Measurements from ENCODE around the gene MAFG. TPM values are rescaled to one million over a fixed set of nuclear protein-coding genes. Genes with fewer than 3 reads are reported as not detected.

MAFG gene
- total and polyA plus RNA-seq, 9 donors, result 8.2 to 18.1 (median 16.6) TPM

GRCh38 chr17:81907219-81908145 is 20.1 kb downstream of the MAFG start:
- no peak overlapping the region for H3K27ac ChIP-seq (ENCODE audit: low read length)
- H3K4me3 ChIP-seq (ENCODE audit: low read length), result no peak overlapping the region
- no peak for DNase-seq
- peaks cover 17% of the 10 kb centered on the region for H3K4me1 ChIP-seq (ENCODE audit: control insufficient read depth, insufficient read depth, low read length)
- H3K27me3 ChIP-seq (ENCODE audit: control insufficient read depth, insufficient read depth, low read length), result peaks cover 7% of the 10 kb centered on the region
- 91% methylated on average over 19 of the region's 26 CpGs for WGBS (ENCODE audit: insufficient coverage)
- no peaks in the 10 kb centered on the region for H3K9me3 ChIP-seq (replicated peaks; ENCODE audit: control insufficient read depth, low read depth, low read length)
- peaks cover 50% of the 10 kb centered on the region for H3K36me3 ChIP-seq (ENCODE audit: control insufficient read depth, insufficient read depth, low read length)

GRCh38 chr17:81906476-81907218 is 20.9 kb downstream of the MAFG start:
- 89% methylated on average over 7 of the region's 15 CpGs for WGBS (ENCODE audit: insufficient coverage)
- peaks cover 44% of the 10 kb centered on the region for H3K36me3 ChIP-seq (ENCODE audit: control insufficient read depth, insufficient read depth, low read length)
- peaks cover 19% of the 10 kb centered on the region for H3K4me1 ChIP-seq (ENCODE audit: control insufficient read depth, insufficient read depth, low read length)
- DNase-seq, result no peak
- no peak overlapping the region for H3K27ac ChIP-seq (ENCODE audit: low read length)
- H3K27me3 ChIP-seq (ENCODE audit: control insufficient read depth, insufficient read depth, low read length), result peaks cover 11% of the 10 kb centered on the region
- no peaks in the 10 kb centered on the region for H3K9me3 ChIP-seq (replicated peaks; ENCODE audit: control insufficient read depth, low read depth, low read length)
- H3K4me3 ChIP-seq (ENCODE audit: low read length), result no peak overlapping the region

- H3K36me3 ChIP-seq (ENCODE audit: control insufficient read depth, insufficient read depth, low read length), result peaks cover 44% of the 10 kb centered on the region
- peaks cover 16% of the 10 kb centered on the region for H3K27me3 ChIP-seq (ENCODE audit: control insufficient read depth, insufficient read depth, low read length)
- no peaks in the 10 kb centered on the region for H3K9me3 ChIP-seq (replicated peaks; ENCODE audit: control insufficient read depth, low read depth, low read length)
- no peak overlapping the region for H3K4me3 ChIP-seq (ENCODE audit: low read length)
- DNase-seq, result no peak
- H3K4me1 ChIP-seq (ENCODE audit: control insufficient read depth, insufficient read depth, low read length), result peaks cover 21% of the 10 kb centered on the region
- H3K27ac ChIP-seq (ENCODE audit: low read length), result no peak overlapping the region
- 91% methylated on average over 8 of the region's 10 CpGs for WGBS (ENCODE audit: insufficient coverage)
Observed at GRCh38 chr17:81905993-81906392, 21.5 kb downstream of the MAFG start.

- 85% methylated on average over 14 of the region's 16 CpGs for WGBS (ENCODE audit: insufficient coverage)
- no peak overlapping the region for H3K4me3 ChIP-seq (ENCODE audit: low read length)
- H3K27me3 ChIP-seq (ENCODE audit: control insufficient read depth, insufficient read depth, low read length), result peaks cover 16% of the 10 kb centered on the region
- no peak overlapping the region for H3K27ac ChIP-seq (ENCODE audit: low read length)
- no peaks in the 10 kb centered on the region for H3K9me3 ChIP-seq (replicated peaks; ENCODE audit: control insufficient read depth, low read depth, low read length)
- H3K36me3 ChIP-seq (ENCODE audit: control insufficient read depth, insufficient read depth, low read length), result peaks cover 49% of the 10 kb centered on the region
- no peak for DNase-seq
- H3K4me1 ChIP-seq (ENCODE audit: control insufficient read depth, insufficient read depth, low read length), result peaks cover 17% of the 10 kb centered on the region
Observed at GRCh38 chr17:81905424-81905875, 22.1 kb downstream of the MAFG start.

- H3K9me3 ChIP-seq (replicated peaks; ENCODE audit: control insufficient read depth, low read depth, low read length), result no peaks in the 10 kb centered on the region
- peaks cover 11% of the 10 kb centered on the region for H3K4me1 ChIP-seq (ENCODE audit: control insufficient read depth, insufficient read depth, low read length)
- DNase-seq, result no peak
- no peak overlapping the region for H3K27ac ChIP-seq (ENCODE audit: low read length)
- H3K4me3 ChIP-seq (ENCODE audit: low read length), result no peak overlapping the region
- peaks cover 16% of the 10 kb centered on the region for H3K27me3 ChIP-seq (ENCODE audit: control insufficient read depth, insufficient read depth, low read length)
- peaks cover 55% of the 10 kb centered on the region for H3K36me3 ChIP-seq (ENCODE audit: control insufficient read depth, insufficient read depth, low read length)
- 86% methylated on average over 20 of the region's 28 CpGs for WGBS (ENCODE audit: insufficient coverage)
Observed at GRCh38 chr17:81904600-81905423, 22.7 kb downstream of the MAFG start.

GRCh38 chr17:81903896-81904599 is 23.5 kb downstream of the MAFG start:
- DNase-seq, result no peak
- 89% methylated on average over 18 of the region's 24 CpGs for WGBS (ENCODE audit: insufficient coverage)
- no peak overlapping the region for H3K4me3 ChIP-seq (ENCODE audit: low read length)
- H3K27me3 ChIP-seq (ENCODE audit: control insufficient read depth, insufficient read depth, low read length), result peaks cover 16% of the 10 kb centered on the region
- H3K36me3 ChIP-seq (ENCODE audit: control insufficient read depth, insufficient read depth, low read length), result peaks cover 60% of the 10 kb centered on the region
- no peak overlapping the region for H3K27ac ChIP-seq (ENCODE audit: low read length)
- H3K4me1 ChIP-seq (ENCODE audit: control insufficient read depth, insufficient read depth, low read length), result peaks cover 11% of the 10 kb centered on the region
- no peaks in the 10 kb centered on the region for H3K9me3 ChIP-seq (replicated peaks; ENCODE audit: control insufficient read depth, low read depth, low read length)

- peaks cover 65% of the 10 kb centered on the region for H3K36me3 ChIP-seq (ENCODE audit: control insufficient read depth, insufficient read depth, low read length)
- WGBS (ENCODE audit: insufficient coverage), result 94% methylated on average over 5 of the region's 10 CpGs
- H3K27ac ChIP-seq (ENCODE audit: low read length), result no peak overlapping the region
Observed at GRCh38 chr17:81903415-81903831, 24.1 kb downstream of the MAFG start.

GRCh38 chr17:81902653-81903414 is 24.7 kb downstream of the MAFG start:
- H3K9me3 ChIP-seq (replicated peaks; ENCODE audit: control insufficient read depth, low read depth, low read length), result no peaks in the 10 kb centered on the region
- no peak overlapping the region for H3K27ac ChIP-seq (ENCODE audit: low read length)
- 24% methylated on average over 36 of the region's 47 CpGs for WGBS (ENCODE audit: insufficient coverage)
- peaks cover 16% of the 10 kb centered on the region for H3K27me3 ChIP-seq (ENCODE audit: control insufficient read depth, insufficient read depth, low read length)
- no peak overlapping the region for H3K4me3 ChIP-seq (ENCODE audit: low read length)
- peaks cover 65% of the 10 kb centered on the region for H3K36me3 ChIP-seq (ENCODE audit: control insufficient read depth, insufficient read depth, low read length)
- DNase-seq, result no peak
- H3K4me1 ChIP-seq (ENCODE audit: control insufficient read depth, insufficient read depth, low read length), result peaks cover 11% of the 10 kb centered on the region

More at GRCh38 chr17:81903415-81903831, 24.1 kb downstream of the MAFG start:
- Histone ChIP-seq H3K4me3 (ENCODE audit: low read length) (no peak overlapping the region), H3K4me1 (ENCODE audit: control insufficient read depth, insufficient read depth, low read length) (peaks cover 11% of the 10 kb centered on the region), H3K9me3 (replicated peaks; ENCODE audit: control insufficient read depth, low read depth, low read length) (no peaks in the 10 kb centered on the region), H3K27me3 (ENCODE audit: control insufficient read depth, insufficient read depth, low read length) (peaks cover 16% of the 10 kb centered on the region)
- DNase-seq, result no peak
